Choroid plexus epithelial cell (primary cell): ENCODE measurements around the gene EML5.
"Not testable (repeated sequence)": the region's sequence is repeated elsewhere in the genome, so short reads cannot be mapped to it uniquely, and the experiment has no call there.

Experiments used
- DNase-seq: peaks from one replicate; pipeline ENCODE4 v3.0.0-alpha.2; 2010; ENCODE audit warnings: low read depth
- H3K4me3 ChIP-seq: 2 replicates; pipeline ENCODE4 v1.5.1; 2011; ENCODE audit warnings: low read depth, mild to moderate bottlenecking, control low read depth, low read length, moderate library complexity
- CTCF ChIP-seq: conservative IDR thresholded peaks from 2 replicates; pipeline ENCODE4 v1.5.1; 2011; ENCODE audit warnings: low read depth, mild to moderate bottlenecking, control low read depth, inconsistent platforms, low read length, moderate library complexity

Gene EML5

DNA sequence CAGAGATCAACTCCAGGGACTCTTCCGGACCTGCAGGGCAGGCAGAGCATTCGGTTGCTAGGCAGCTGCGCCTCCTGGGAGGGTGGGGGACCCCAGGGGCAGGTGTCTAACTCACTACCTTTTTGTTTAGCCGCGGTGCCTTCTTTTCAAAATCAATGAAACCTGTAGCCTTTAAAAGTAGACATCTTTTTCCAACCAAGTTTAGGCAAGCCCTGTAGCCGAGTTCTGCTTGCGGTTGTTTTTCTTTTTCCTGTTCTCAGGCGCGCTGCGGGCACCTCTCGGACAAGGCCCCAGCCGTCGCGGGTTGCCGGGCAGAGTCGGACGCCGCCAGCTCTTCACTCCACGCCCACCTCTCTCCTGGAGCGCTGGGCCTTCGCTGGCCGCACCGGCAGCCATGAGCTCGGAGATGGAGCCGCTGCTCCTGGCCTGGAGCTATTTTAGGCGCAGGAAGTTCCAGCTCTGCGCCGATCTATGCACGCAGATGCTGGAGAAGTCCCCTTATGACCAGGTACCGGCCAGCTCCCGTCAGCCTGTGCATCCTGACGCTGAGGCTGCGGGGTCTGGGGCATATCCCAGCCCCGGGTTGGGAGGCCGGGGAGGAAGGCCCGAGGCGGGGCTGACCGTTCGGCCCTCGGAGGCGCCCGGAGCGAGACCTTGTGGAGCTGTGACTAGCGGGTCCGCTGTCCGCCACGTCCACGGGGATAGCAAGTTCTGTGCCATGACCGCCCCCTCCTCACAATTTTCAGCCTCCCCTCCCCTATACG, 31.7 kb upstream of the EML5 start, which contains the start of gene TTC8:
Gene TTC8, plus strand, starts transcription at position 338 of the 764 bp plus-strand sequence. Its CDS starts 57 bp downstream, at position 395.
- H3K4me3 ChIP-seq, result peak within 1 kb of the TSS; percentile 91
- peak; percentile 94 for DNase-seq
- no peak for TF ChIP-seq CTCF

- no peak for TF ChIP-seq CTCF
- peak overlapping the region; percentile 91 for H3K4me3 ChIP-seq
- DNase-seq, result no peak
Measured at GRCh38 chr14:88823968-88824313, 31.2 kb upstream of the EML5 start.

DNA sequence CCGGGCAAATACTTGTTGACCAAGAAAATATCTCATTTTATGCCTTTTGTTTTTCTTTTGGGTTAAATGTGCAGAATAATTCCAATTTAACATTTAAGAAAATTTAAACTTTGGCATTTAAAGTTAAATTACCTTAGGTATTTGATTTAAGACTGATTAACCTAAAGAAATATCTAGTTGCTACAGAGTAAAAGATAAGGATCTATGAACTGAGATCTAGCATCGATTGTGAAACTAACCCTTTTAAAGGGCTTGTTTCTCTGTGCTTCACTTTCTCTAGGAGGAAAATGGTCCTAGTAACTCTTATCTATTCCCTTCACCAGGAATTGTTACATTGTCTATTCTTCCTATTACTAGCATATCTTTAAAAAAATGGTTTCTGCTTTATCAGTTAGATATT, 29.1 kb upstream of the EML5 start:
- no peak overlapping the region for H3K4me3 ChIP-seq
- TF ChIP-seq CTCF, result no peak
- no peak for DNase-seq

DNA sequence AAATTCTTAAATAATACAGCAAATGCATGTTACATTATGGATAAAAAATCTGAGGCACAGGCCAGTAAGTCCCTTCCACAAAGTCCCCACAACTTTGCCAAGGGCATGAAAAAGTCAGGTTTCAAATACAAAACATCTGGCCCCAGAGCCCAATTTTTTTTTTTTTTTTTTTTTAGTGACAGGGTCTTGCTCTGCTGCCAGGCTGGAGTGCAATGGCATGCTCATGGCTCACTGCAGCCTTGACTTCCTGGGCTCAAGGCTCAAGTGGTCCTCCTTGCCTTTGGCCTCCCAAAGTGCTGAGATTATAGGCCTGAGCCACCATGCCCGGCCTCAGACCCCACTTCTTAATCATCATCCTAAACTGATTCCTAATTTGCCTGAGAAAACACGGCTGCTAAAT, 28.6 kb upstream of the EML5 start:
- H3K4me3 ChIP-seq, result no peak overlapping the region
- TF ChIP-seq CTCF, result no peak

GRCh38 chr14:88819674-88820073, 26.9 kb upstream of the EML5 start:
- DNase-seq, H3K4me3 ChIP-seq: not testable (repeated sequence)

More for the DNA sequence above, 28.6 kb upstream of the EML5 start:
- DNase-seq, result no peak

GRCh38 chr14:88818018-88818417, 25.3 kb upstream of the EML5 start:
- no peak overlapping the region for H3K4me3 ChIP-seq
- no peak for TF ChIP-seq CTCF
- DNase-seq, result no peak

DNA sequence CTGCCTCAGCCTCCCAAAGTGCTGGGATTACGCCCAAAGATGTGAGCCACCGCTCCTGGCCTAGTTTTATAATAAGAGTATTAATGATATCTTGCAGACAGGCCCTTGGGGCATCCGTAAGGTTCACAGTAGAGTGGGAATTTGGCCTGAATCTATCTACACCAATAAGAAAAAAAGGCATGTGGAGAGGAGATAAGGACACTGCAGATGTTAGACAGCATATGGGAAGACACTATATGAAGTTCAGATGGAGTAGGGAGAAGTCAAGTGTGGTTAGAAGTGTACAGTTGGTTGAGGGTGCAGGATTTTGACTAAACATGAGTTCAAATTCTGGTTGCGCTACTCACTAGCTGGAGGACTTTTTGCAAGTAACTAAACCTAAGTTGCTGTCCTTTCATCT, 23.2 kb upstream of the EML5 start:
- DNase-seq, result no peak
- no peak for TF ChIP-seq CTCF

GRCh38 chr14:88808359-88808758, 15.6 kb upstream of the EML5 start:
- TF ChIP-seq CTCF, result no peak
- DNase-seq, result no peak
- H3K4me3 ChIP-seq, result no peak overlapping the region

More for the DNA sequence above, 23.2 kb upstream of the EML5 start:
- H3K4me3 ChIP-seq, result no peak overlapping the region
